AG09309 (cell line): ENCODE data around the gene LHFPL6.

Experiments
- DNase-seq: peaks from one replicate; pipeline ENCODE4 v3.0.0-alpha.2; 2010; ENCODE audit warnings: low read depth
- H3K4me3 ChIP-seq: 2 replicates; pipeline ENCODE4 v1.5.1; 2011; ENCODE audit warnings: mild to moderate bottlenecking, low read depth, low read length, moderate library complexity; ENCODE audit not compliant: control insufficient read depth
- TF ChIP-seq, protein P1 (sequence below): IDR thresholded peaks from 2 replicates; pipeline ENCODE4 v1.5.1; 2011; ENCODE audit warnings: mild to moderate bottlenecking, low read depth, low read length, inconsistent platforms; ENCODE audit not compliant: insufficient read depth, control insufficient read depth; ENCODE audit errors: missing control alignments

Gene LHFPL6

DNA sequence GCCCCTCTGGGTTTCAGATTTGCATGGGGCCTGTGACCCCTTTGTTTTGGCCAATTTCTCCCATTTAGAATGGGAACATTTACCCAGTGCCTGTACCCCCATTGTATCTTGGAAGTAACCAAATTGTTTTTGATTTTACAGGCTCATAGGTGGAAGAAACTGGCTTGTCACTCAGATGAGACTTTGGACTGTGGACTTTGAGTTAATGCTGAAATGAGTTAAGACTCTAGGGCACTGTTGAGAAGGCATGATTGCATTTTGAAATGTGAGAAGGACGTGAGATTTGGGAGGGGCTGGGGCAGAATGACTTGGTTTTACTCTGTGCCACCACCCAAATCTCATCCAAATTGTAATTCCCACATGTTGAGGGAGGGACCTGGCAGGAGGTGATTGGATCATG is 306.0 kb downstream of the LHFPL6 start:
- no peak overlapping the region for H3K4me3 ChIP-seq
- no peak for DNase-seq
- TF ChIP-seq, protein P1, sequence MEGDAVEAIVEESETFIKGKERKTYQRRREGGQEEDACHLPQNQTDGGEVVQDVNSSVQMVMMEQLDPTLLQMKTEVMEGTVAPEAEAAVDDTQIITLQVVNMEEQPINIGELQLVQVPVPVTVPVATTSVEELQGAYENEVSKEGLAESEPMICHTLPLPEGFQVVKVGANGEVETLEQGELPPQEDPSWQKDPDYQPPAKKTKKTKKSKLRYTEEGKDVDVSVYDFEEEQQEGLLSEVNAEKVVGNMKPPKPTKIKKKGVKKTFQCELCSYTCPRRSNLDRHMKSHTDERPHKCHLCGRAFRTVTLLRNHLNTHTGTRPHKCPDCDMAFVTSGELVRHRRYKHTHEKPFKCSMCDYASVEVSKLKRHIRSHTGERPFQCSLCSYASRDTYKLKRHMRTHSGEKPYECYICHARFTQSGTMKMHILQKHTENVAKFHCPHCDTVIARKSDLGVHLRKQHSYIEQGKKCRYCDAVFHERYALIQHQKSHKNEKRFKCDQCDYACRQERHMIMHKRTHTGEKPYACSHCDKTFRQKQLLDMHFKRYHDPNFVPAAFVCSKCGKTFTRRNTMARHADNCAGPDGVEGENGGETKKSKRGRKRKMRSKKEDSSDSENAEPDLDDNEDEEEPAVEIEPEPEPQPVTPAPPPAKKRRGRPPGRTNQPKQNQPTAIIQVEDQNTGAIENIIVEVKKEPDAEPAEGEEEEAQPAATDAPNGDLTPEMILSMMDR: no peak

DNA sequence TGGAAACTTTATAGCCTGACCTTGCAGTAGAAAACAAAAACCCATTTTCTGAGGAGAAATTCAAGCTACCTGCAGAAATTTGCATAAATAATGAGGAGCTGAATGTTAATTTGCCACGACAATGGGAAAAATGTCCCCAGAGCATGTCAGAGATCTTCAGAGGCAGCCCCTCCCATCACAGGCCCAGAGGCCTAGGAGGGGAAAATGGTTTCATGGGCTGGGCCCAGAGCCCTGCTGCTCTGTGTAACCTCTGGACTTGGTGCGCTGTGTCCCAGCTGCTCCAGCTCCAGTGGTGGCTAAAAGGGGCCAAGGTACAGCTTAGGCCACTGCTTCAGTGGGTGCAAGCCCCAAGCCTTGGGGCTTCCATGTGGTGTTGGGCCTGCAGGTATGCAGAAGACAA is 306.8 kb downstream of the LHFPL6 start:
- no peak for DNase-seq
- no peak overlapping the region for H3K4me3 ChIP-seq
- TF ChIP-seq, protein P1: no peak
